HepG2 (cell line): ENCODE data around the gene KHK. TPM values are rescaled to one million over a fixed set of nuclear protein-coding genes. Genes with fewer than 3 reads are reported as not detected.

Experiments
- CCDC6 ChIP-seq: sonication (generic); formaldehyde crosslinking; IDR thresholded peaks from 2 replicates; pipeline ENCODE4 v1.8.1; 2022; ENCODE audit warnings: mild to moderate bottlenecking, missing genetic modification reagents, moderate library complexity
- HNRNPUL1 ChIP-seq: fragments of 200-400 bp; formaldehyde crosslinking; IDR thresholded peaks from 2 replicates; pipeline ENCODE4 v1.6.1; 2017; ENCODE audit warnings: low read depth, mild to moderate bottlenecking, low read length, moderate library complexity
- KAT2B ChIP-seq: fragments of 150-350 bp; IDR thresholded peaks from 2 replicates; pipeline ENCODE4 v1.6.1; 2014; ENCODE audit warnings: low read depth, low read length, borderline replicate concordance
- LCORL ChIP-seq, 2 experiments: fragments of 450-650 bp in 1 of 2; sonication (generic) in 1 of 2; formaldehyde crosslinking in 1 of 2; IDR thresholded peaks; 2 replicates each; pipeline versions ENCODE4 v1.5.0 to v1.6.1; 2017 to 2020; ENCODE audit warnings: antibody characterized with exemption in 1 of 2, missing genetic modification reagents in 1 of 2
- PCBP1 ChIP-seq: fragments of 200-400 bp; formaldehyde crosslinking; IDR thresholded peaks from 2 replicates; pipeline ENCODE4 v1.6.1; 2017; ENCODE audit warnings: mild to moderate bottlenecking, low read depth, low read length, borderline replicate concordance
- TBX2 ChIP-seq: sonication (generic); formaldehyde crosslinking; IDR thresholded peaks from 2 replicates; pipeline ENCODE4 v1.5.0; 2020; ENCODE audit warnings: missing genetic modification reagents, mild to moderate bottlenecking, borderline replicate concordance
- ZNF792 ChIP-seq: IDR thresholded peaks from 2 replicates; pipeline ENCODE4 v1.6.1; 2016
- polyA plus RNA-seq, 8 experiments: library from polyadenylated mRNA; depleted of rRNA in 3 of 8; stranded (reverse) in 7 of 8; unstranded in 1 of 8; fragments of >200 nt; fragmentation: Illumina TruSeq in 4 of 8; extraction: Trizol in 4 of 8; gene quantifications; 2 replicates each; pipeline versions ENCODE4 v1.2.1 to v1.2.3, GENCODE V29; 2011 to 2016; ENCODE audit warnings: low read depth in 4 of 8, missing spikeins in 1 of 8, mixed read lengths in 1 of 8; ENCODE audit not compliant: insufficient read depth in 1 of 8
- total RNA-seq, 5 experiments: library from RNA; depleted of rRNA; stranded (reverse); fragments of >200 nt; fragmentation: Illumina TruSeq; extraction: Trizol; gene quantifications; 2 replicates each; pipeline ENCODE4 v1.2.3, GENCODE V29; 2016; ENCODE audit warnings: low read depth in 1 of 5
- TF ChIP-seq, protein P1 (sequence below): IDR thresholded peaks from 2 replicates; pipeline ENCODE4 v1.4.0; 2020; ENCODE audit warnings: mild to moderate bottlenecking, missing genetic modification reagents
- TF ChIP-seq, protein P2 (sequence below): sonication (generic); formaldehyde crosslinking; IDR thresholded peaks from 2 replicates; pipeline ENCODE4 v1.5.1; 2020; ENCODE audit warnings: mild to moderate bottlenecking, missing genetic modification reagents
- TF ChIP-seq, protein P3 (sequence below), 2 experiments: fragments of 450-650 bp in 1 of 2; sonication (generic) in 1 of 2; formaldehyde crosslinking; IDR thresholded peaks; 2 replicates each; pipeline versions ENCODE4 v1.5.0 to v1.8.0; 2020 to 2022; ENCODE audit warnings: mild to moderate bottlenecking in 1 of 2, missing genetic modification reagents in 1 of 2
- TF ChIP-seq, protein P4 (sequence below): sonication (generic); formaldehyde crosslinking; IDR thresholded peaks from 2 replicates; pipeline ENCODE4 v1.4.0; 2020; ENCODE audit warnings: missing genetic modification reagents, borderline replicate concordance
- TF ChIP-seq, protein P5 (sequence below): sonication (generic); formaldehyde crosslinking; IDR thresholded peaks from 2 replicates; pipeline ENCODE4 v1.4.0; 2020; ENCODE audit warnings: missing genetic modification reagents

KHK gene
- total and polyA plus RNA-seq, 2 of the 13 experiments (the other 11 are each of a cell fraction or from before 2014, with no cell fraction given): 40.9 to 99.2 TPM

DNA sequence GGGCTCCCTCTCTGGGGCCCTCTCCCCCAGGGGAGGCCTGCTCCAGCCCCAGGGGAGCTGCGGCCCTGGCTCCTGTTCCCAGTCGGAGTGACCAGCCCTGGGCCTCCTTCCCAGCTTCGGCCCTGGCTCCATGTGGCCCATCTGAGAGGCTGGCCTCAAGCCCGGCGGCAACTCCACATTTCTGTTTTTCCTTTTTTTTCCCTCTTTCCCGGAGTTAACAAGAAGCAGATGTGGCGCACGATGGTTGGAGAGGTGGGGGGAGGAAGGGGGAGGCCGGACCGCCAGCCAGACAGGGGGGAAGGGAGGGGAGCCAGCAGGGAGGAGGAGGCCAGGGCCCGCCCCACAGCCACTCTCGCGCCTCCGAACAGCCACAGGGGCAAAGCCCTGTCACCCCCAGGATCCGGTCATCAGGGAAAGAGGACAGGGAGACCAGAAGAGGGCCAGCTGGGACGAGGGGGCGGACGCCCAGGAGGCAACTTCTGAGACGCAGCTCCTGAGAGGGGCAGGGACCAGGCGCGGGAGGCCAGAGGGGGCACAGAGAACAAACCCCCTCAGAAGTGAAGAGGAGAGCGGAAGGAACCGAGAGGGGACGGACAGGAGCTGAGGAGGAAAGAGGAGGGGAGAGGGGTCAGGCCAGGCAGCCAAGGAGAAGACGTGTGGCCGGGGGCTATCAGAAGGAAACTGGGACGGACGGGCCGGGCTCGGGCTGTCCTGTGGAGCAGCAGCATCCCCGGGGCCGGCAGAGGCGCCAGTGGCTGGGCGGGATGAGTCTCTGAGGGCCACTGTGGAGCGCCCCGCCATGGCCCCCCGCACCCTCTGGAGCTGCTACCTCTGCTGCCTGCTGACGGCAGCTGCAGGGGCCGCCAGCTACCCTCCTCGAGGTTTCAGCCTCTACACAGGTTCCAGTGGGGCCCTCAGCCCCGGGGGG, 8.0 kb upstream of the KHK start, which contains the start of gene EMILIN1 (continued):
- TF ChIP-seq, protein P1, sequence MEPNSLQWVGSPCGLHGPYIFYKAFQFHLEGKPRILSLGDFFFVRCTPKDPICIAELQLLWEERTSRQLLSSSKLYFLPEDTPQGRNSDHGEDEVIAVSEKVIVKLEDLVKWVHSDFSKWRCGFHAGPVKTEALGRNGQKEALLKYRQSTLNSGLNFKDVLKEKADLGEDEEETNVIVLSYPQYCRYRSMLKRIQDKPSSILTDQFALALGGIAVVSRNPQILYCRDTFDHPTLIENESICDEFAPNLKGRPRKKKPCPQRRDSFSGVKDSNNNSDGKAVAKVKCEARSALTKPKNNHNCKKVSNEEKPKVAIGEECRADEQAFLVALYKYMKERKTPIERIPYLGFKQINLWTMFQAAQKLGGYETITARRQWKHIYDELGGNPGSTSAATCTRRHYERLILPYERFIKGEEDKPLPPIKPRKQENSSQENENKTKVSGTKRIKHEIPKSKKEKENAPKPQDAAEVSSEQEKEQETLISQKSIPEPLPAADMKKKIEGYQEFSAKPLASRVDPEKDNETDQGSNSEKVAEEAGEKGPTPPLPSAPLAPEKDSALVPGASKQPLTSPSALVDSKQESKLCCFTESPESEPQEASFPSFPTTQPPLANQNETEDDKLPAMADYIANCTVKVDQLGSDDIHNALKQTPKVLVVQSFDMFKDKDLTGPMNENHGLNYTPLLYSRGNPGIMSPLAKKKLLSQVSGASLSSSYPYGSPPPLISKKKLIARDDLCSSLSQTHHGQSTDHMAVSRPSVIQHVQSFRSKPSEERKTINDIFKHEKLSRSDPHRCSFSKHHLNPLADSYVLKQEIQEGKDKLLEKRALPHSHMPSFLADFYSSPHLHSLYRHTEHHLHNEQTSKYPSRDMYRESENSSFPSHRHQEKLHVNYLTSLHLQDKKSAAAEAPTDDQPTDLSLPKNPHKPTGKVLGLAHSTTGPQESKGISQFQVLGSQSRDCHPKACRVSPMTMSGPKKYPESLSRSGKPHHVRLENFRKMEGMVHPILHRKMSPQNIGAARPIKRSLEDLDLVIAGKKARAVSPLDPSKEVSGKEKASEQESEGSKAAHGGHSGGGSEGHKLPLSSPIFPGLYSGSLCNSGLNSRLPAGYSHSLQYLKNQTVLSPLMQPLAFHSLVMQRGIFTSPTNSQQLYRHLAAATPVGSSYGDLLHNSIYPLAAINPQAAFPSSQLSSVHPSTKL (CRISPR knock-in tag): no peak
- TF ChIP-seq KAT2B: no peak
- no peak; the same call in 1 of the 2 replicates for TF ChIP-seq CCDC6 (CRISPR knock-in tag)
- no peak for TF ChIP-seq ZNF792 (CRISPR knock-in tag)
- no peak for TF ChIP-seq LCORL (IDR thresholded peaks at IDR 0.05)
- 0 out of 2 replicates have a peak, but pooled peaks have one; percentile 4 for TF ChIP-seq LCORL (CRISPR knock-in tag; IDR thresholded peaks at IDR 0.05)
- 0 out of 2 replicates have a peak, but pooled peaks have one; percentile 74 for TF ChIP-seq PCBP1
- 0 out of 2 replicates have a peak, but pooled peaks have one; percentile 17 for TF ChIP-seq TBX2
- TF ChIP-seq, protein P2, sequence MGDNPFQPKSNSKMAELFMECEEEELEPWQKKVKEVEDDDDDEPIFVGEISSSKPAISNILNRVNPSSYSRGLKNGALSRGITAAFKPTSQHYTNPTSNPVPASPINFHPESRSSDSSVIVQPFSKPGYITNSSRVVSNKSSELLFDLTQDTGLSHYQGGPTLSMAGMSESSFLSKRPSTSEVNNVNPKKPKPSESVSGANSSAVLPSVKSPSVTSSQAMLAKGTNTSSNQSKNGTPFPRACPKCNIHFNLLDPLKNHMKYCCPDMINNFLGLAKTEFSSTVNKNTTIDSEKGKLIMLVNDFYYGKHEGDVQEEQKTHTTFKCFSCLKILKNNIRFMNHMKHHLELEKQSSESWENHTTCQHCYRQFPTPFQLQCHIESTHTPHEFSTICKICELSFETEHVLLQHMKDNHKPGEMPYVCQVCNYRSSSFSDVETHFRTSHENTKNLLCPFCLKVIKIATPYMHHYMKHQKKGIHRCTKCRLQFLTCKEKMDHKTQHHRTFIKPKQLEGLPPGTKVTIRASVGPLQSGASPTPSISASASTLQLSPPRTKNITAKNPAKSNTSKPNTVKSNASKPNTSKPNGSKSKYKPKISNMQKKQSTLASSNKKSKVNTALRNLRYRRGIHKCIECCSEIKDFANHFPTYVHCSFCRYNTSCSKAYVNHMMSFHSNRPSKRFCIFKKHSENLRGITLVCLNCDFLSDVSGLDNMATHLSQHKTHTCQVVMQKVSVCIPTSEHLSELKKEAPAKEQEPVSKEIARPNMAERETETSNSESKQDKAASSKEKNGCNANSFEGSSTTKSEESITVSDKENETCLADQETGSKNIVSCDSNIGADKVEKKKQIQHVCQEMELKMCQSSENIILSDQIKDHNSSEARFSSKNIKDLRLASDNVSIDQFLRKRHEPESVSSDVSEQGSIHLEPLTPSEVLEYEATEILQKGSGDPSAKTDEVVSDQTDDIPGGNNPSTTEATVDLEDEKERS: no peak
- TF ChIP-seq, protein P3, sequence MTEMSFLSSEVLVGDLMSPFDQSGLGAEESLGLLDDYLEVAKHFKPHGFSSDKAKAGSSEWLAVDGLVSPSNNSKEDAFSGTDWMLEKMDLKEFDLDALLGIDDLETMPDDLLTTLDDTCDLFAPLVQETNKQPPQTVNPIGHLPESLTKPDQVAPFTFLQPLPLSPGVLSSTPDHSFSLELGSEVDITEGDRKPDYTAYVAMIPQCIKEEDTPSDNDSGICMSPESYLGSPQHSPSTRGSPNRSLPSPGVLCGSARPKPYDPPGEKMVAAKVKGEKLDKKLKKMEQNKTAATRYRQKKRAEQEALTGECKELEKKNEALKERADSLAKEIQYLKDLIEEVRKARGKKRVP (CRISPR knock-in tag; IDR thresholded peaks at IDR 0.05): no peak
- TF ChIP-seq, protein P4, sequence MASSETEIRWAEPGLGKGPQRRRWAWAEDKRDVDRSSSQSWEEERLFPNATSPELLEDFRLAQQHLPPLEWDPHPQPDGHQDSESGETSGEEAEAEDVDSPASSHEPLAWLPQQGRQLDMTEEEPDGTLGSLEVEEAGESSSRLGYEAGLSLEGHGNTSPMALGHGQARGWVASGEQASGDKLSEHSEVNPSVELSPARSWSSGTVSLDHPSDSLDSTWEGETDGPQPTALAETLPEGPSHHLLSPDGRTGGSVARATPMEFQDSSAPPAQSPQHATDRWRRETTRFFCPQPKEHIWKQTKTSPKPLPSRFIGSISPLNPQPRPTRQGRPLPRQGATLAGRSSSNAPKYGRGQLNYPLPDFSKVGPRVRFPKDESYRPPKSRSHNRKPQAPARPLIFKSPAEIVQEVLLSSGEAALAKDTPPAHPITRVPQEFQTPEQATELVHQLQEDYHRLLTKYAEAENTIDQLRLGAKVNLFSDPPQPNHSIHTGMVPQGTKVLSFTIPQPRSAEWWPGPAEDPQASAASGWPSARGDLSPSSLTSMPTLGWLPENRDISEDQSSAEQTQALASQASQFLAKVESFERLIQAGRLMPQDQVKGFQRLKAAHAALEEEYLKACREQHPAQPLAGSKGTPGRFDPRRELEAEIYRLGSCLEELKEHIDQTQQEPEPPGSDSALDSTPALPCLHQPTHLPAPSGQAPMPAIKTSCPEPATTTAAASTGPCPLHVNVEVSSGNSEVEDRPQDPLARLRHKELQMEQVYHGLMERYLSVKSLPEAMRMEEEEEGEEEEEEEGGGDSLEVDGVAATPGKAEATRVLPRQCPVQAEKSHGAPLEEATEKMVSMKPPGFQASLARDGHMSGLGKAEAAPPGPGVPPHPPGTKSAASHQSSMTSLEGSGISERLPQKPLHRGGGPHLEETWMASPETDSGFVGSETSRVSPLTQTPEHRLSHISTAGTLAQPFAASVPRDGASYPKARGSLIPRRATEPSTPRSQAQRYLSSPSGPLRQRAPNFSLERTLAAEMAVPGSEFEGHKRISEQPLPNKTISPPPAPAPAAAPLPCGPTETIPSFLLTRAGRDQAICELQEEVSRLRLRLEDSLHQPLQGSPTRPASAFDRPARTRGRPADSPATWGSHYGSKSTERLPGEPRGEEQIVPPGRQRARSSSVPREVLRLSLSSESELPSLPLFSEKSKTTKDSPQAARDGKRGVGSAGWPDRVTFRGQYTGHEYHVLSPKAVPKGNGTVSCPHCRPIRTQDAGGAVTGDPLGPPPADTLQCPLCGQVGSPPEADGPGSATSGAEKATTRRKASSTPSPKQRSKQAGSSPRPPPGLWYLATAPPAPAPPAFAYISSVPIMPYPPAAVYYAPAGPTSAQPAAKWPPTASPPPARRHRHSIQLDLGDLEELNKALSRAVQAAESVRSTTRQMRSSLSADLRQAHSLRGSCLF (CRISPR knock-in tag): no peak
- TF ChIP-seq HNRNPUL1: no peak
- TF ChIP-seq, protein P5, sequence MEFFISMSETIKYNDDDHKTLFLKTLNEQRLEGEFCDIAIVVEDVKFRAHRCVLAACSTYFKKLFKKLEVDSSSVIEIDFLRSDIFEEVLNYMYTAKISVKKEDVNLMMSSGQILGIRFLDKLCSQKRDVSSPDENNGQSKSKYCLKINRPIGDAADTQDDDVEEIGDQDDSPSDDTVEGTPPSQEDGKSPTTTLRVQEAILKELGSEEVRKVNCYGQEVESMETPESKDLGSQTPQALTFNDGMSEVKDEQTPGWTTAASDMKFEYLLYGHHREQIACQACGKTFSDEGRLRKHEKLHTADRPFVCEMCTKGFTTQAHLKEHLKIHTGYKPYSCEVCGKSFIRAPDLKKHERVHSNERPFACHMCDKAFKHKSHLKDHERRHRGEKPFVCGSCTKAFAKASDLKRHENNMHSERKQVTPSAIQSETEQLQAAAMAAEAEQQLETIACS (CRISPR knock-in tag): no peak
